ENCODE results near the gene IL17C. TPM values are rescaled to one million over a fixed set of nuclear protein-coding genes. Genes with fewer than 3 reads are reported as not detected.

Gene IL17C
- total and polyA plus RNA-seq, 2 of the 8 experiments (the other 6 are each of a cell fraction or from before 2014, with no cell fraction given) = 1.1 to 1.9 TPM

GRCh38 chr16:88630941-88631340, 7.4 kb upstream of the IL17C start (continued):
- TF ChIP-seq SP2 (IDR thresholded peaks at IDR 0.05; ENCODE audit: low read length) (no peak), SAP30 (IDR thresholded peaks at IDR 0.05; ENCODE audit: insufficient read depth, insufficient replicate concordance, low read length) (no peak)

All from H1 (cell line).